Kidney (tissue), 14 donors: ENCODE data around the gene CNTFR. TPM values are rescaled to one million over a fixed set of nuclear protein-coding genes. Genes with fewer than 3 reads are reported as not detected.

Experiments
- DNase-seq, 5 donors: peaks; one replicate each; pipeline ENCODE4 v3.0.0-alpha.2; 2013 to 2020
- FAIRE-seq: peaks from 2 replicates; lab custom pipeline; 2012; peaks lifted over from hg19 to GRCh38; lab: Jason Lieb, UNC
- H3K27ac ChIP-seq, 2 donors: one replicate each; pipeline ENCODE4 v1.7.0; 2013; ENCODE audit warnings: low read depth in 2 of 2, low read length in 2 of 2, inconsistent platforms in 1 of 2
- H3K27me3 ChIP-seq: one replicate; pipeline ENCODE4 v1.7.1; 2013; ENCODE audit warnings: low read length, inconsistent platforms; ENCODE audit not compliant: control insufficient read depth, insufficient read depth
- H3K36me3 ChIP-seq, 3 donors: one replicate each; pipeline versions ENCODE4 v1.7.0 to v1.7.1; 2013; ENCODE audit warnings: low read length in 3 of 3, control low read depth in 1 of 3, inconsistent platforms in 1 of 3; ENCODE audit not compliant: insufficient read depth in 3 of 3, control insufficient read depth in 2 of 3
- H3K4me1 ChIP-seq, 3 donors: one replicate each; pipeline versions ENCODE4 v1.7.0 to v1.7.1; 2013; ENCODE audit warnings: low read length in 3 of 3, inconsistent platforms in 1 of 3, low read depth in 1 of 3; ENCODE audit not compliant: control insufficient read depth in 2 of 3, insufficient read depth in 2 of 3
- H3K4me3 ChIP-seq, 3 donors: one replicate each; pipeline versions ENCODE4 v1.7.0 to v1.8.1; 2013; ENCODE audit warnings: low read length in 3 of 3, control low read depth in 1 of 3, inconsistent platforms in 1 of 3
- H3K9ac ChIP-seq, 3 donors: one replicate each; pipeline versions ENCODE4 v1.7.0 to v1.7.1; 2013; ENCODE audit warnings: low read length in 3 of 3, control low read depth in 1 of 3, inconsistent platforms in 1 of 3
- H3K9me3 ChIP-seq, 3 donors: one replicate each; pipeline versions ENCODE4 v1.7.0 to v1.7.1; 2013; ENCODE audit warnings: low read length in 3 of 3, control low read depth in 1 of 3, inconsistent platforms in 1 of 3; ENCODE audit not compliant: control insufficient read depth in 2 of 3, insufficient read depth in 1 of 3
- intact Hi-C: fragments of 100-400 bp; cut with DNase I; formaldehyde crosslinking; loops from one replicate; pipeline ENCODE4 v1.11.1; 2022
- polyA plus RNA-seq: library from polyadenylated mRNA; stranded (reverse); fragments of 350-450 nt; fragmentation: Illumina TruSeq; extraction: RNeasy Lipid Tissue Mini Kit (QIAGEN cat#74804); gene quantifications from one replicate; pipeline ENCODE4 v1.2.3, GENCODE V29; 2014; ENCODE audit warnings: low read depth, low replicate concordance; ENCODE audit not compliant: insufficient read depth
- total RNA-seq: library from RNA; stranded (reverse); fragmentation: NEBNext Ultra II Directional; extraction: Animal tissue kit (Norgen Biotek cat#: 25700); gene quantifications from one replicate; pipeline ENCODE4 v1.2.1, GENCODE V29; 2021
- TF ChIP-seq, protein P1 (sequence below): IDR thresholded peaks from 3 replicates; pipeline ENCODE4 v1.5.1; 2012; ENCODE audit warnings: mild to moderate bottlenecking, moderate library complexity, borderline replicate concordance; ENCODE audit not compliant: insufficient read depth; ENCODE audit errors: extremely low read depth
- donor health status: control.
- donor health status: control.
- donor health status: control.
- donor health status: control.
- donor health status: control.
- donor health status: DM: yes; HTN: yes; CAD: no.
- donor health status: Normal renal cell carcinoma (clear cell type).

Gene CNTFR
- total and polyA plus RNA-seq, 2 donors from 2014 or later = 1.7 to 3.7 TPM

- intact Hi-C loops = no loop called here
- H3K27ac ChIP-seq = no peak overlapping the region
- DNase-seq (no peak), FAIRE-seq (no peak)
- no peak overlapping the region for H3K4me3 ChIP-seq
- no peak overlapping the region for H3K9ac ChIP-seq
- H3K9me3 ChIP-seq = no peaks in the 10 kb centered on the region
- H3K4me1 ChIP-seq = peaks cover 0 to 7% (median 4%) of the 10 kb centered on the region in 3 donors
- H3K27me3 ChIP-seq = no peaks in the 10 kb centered on the region
- H3K36me3 ChIP-seq = no peaks in the 10 kb centered on the region
- TF ChIP-seq, protein P1, sequence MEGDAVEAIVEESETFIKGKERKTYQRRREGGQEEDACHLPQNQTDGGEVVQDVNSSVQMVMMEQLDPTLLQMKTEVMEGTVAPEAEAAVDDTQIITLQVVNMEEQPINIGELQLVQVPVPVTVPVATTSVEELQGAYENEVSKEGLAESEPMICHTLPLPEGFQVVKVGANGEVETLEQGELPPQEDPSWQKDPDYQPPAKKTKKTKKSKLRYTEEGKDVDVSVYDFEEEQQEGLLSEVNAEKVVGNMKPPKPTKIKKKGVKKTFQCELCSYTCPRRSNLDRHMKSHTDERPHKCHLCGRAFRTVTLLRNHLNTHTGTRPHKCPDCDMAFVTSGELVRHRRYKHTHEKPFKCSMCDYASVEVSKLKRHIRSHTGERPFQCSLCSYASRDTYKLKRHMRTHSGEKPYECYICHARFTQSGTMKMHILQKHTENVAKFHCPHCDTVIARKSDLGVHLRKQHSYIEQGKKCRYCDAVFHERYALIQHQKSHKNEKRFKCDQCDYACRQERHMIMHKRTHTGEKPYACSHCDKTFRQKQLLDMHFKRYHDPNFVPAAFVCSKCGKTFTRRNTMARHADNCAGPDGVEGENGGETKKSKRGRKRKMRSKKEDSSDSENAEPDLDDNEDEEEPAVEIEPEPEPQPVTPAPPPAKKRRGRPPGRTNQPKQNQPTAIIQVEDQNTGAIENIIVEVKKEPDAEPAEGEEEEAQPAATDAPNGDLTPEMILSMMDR = no peak
These were observed 16.7 kb upstream of the CNTFR start for GRCh38 chr9:34606190-34606589.

GRCh38 chr9:34603610-34604231, 14.2 kb upstream of the CNTFR start:
- TF ChIP-seq, protein P1 = peak; percentile 97
- DNase-seq (peak; percentile 89 to 94 (median 91)), FAIRE-seq (no peak)
- Histone ChIP-seq H3K4me3 (no peak overlapping the region), H3K9ac (no peak overlapping the region), H3K27me3 (no peaks in the 10 kb centered on the region), H3K9me3 (no peaks in the 10 kb centered on the region), H3K27ac (no peak overlapping the region), H3K4me1 (no peaks in the 10 kb centered on the region), H3K36me3 (no peaks in the 10 kb centered on the region)
- intact Hi-C loops = no loop called here

DNA sequence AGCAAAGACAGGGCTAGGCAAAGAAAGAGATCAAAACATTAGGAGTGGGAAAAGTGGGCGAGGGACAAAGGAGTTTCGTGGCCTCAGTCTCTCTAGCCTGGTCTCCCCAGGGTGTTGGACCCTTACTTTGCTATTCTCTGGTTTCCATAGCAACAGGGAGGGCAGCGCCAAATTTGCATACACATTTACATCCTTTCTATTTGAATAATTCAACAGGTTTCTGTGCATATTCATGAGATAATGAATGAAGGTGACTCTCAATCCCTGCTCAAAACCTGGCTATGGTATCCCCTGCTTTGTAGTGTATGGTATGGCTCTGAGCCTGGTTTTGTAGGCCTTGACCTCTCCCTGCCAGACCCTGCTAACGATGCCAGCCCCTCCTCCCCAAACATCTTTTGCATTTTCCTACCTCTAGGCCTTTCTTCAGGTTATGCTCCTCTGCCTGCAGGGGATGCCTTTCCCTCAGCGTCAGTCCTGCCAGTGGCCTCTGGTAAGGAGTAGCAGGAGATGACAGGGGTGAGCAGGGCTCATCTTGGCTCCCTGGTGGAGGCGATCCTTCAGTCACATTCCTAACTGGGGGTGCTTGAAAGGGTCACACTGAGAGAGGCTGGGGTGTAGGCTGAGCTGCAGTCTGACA, 12.5 kb upstream of the CNTFR start:
- Histone ChIP-seq H3K4me1 (no peaks in the 10 kb centered on the region), H3K9ac (no peak overlapping the region), H3K27me3 (no peaks in the 10 kb centered on the region), H3K4me3 (no peak overlapping the region), H3K27ac (no peak overlapping the region), H3K9me3 (no peaks in the 10 kb centered on the region), H3K36me3 (no peaks in the 10 kb centered on the region)
- DNase-seq (peak in 1 of 5 donors; percentile 24), FAIRE-seq (no peak)
- TF ChIP-seq, protein P1 = no peak
- intact Hi-C loops = no loop called here
